ENCODE measurements around the gene FITM1.

FITM1 gene, protein sequence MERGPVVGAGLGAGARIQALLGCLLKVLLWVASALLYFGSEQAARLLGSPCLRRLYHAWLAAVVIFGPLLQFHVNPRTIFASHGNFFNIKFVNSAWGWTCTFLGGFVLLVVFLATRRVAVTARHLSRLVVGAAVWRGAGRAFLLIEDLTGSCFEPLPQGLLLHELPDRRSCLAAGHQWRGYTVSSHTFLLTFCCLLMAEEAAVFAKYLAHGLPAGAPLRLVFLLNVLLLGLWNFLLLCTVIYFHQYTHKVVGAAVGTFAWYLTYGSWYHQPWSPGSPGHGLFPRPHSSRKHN

DNA sequence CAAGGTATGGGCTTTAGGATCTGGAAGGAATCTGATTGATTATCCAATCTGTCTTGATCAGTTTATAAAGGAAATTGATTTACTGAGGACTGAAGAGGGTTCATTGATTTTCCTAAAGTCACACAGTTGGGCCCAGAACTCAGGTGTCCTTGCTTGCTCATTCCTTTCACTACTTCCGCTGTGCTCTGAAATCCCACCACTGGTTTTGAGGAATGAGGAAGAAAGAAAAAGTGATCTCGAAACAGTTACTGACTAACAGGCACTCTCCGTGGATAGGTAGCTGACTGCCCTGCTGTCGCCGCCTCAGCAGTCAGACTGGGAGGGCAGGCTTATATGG lies at the start of gene FITM1:
Gene FITM1, plus strand, starts transcription at position 280 of the 337 bp plus-strand sequence. CDS start 905 bp downstream, outside the sequence.
- CTCF ChIA-PET = interaction anchor here (9.1 kb wide), 1 partner anchor 13 kb away, joined by 58 read pairs; the partner anchor contains the start of genes DCAF11 and NRL
- TF ChIP-seq, protein P1, sequence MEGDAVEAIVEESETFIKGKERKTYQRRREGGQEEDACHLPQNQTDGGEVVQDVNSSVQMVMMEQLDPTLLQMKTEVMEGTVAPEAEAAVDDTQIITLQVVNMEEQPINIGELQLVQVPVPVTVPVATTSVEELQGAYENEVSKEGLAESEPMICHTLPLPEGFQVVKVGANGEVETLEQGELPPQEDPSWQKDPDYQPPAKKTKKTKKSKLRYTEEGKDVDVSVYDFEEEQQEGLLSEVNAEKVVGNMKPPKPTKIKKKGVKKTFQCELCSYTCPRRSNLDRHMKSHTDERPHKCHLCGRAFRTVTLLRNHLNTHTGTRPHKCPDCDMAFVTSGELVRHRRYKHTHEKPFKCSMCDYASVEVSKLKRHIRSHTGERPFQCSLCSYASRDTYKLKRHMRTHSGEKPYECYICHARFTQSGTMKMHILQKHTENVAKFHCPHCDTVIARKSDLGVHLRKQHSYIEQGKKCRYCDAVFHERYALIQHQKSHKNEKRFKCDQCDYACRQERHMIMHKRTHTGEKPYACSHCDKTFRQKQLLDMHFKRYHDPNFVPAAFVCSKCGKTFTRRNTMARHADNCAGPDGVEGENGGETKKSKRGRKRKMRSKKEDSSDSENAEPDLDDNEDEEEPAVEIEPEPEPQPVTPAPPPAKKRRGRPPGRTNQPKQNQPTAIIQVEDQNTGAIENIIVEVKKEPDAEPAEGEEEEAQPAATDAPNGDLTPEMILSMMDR (IDR thresholded peaks at IDR 0.05; ENCODE audit: control extremely low read depth, extremely low read depth, low read depth, missing control alignments) = no peak
- POLR2A ChIA-PET = interaction anchor here (1.5 kb wide), 1 partner anchor 16 kb away, joined by 3 read pairs; the partner anchor contains the start of genes DCAF11 and NRL
- no peak for DNase-seq (ENCODE audit: extremely low spot score)

DNA sequence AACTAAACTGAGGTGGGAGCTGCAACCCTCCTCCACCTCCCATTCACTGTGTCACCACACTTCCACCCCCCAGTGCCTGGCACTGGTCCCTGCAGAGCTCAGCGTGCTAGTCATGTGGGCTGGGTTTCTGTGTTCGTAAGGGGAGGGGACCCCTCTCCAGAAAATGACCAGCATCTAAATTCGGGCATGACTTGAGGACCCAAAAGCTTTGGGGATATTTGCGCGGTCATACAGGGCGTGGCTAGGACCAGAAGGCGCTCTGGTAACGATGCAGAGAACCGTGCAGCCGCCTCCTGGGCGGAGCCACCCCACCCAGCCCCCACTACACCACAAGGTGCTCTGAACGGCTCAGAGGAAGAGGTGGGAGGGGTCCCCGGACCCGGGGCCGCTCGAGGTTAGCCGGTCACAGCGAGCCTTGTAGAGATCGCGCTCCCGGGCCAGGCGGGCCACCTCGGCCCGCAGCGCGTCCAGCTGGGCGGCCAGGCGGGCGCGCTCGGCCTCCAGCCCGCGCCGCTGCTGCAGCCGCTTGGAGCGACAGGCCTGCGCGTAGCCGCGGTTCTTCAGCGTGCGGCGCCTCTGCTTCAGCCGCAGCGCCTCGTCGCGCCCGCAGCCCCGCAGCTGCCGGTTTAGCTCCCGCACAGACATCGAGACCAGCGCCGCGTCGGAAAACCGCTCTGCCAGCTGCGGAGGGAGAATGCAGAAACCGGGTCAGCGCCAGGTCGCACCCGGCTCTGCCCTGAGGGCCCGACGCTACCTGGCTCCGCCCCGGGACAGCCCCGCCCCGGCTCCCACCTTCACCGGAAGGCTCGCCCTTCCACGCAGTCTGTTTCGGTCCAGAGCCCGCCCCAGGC lies 49.3 kb upstream of the FITM1 start:
- DNase-seq (ENCODE audit: extremely low spot score) = peak; percentile 86
- CTCF ChIA-PET = interaction anchor here (1.0 to 8.5 kb wide), 14 partner anchors 9 to 492 kb away, joined by 3 to 100 read pairs (median 4); partner anchors contain the start of genes CIDEB, CPNE6, DCAF11 and IRF9

DNA sequence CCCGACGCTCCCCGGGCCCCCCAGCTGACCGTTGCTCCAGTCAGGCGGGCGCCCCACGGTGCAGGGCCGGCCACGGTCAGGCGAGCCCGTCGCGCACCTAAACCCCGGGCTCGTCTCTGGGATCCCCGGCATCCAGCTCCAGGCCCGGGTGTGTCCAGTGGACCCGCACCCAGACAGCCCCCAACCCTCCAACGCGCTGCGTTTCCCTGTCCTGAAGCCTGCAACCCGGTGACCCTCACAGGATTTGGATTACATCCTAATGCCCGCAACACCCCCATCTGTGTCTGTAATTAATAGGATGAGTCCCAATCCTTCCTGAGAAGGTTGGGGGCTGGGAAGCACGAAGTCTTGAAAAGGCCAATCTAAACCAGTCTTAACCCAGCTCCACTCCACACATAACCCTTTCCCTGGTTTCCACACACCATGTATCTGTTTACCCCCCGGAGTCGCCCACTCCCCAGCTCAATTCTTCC lies 48.7 kb upstream of the FITM1 start:
- ChIA-PET CTCF (interaction anchor here (1.0 to 8.5 kb wide), 10 partner anchors 9 to 493 kb away, joined by 3 to 100 read pairs (median 6); partner anchors contain the start of genes CPNE6, IRF9 and PCK2), POLR2A (no interaction called here)

More for the DNA sequence above, 49.3 kb upstream of the FITM1 start:
- TF ChIP-seq, protein P1 (IDR thresholded peaks at IDR 0.05; ENCODE audit: control extremely low read depth, extremely low read depth, low read depth, missing control alignments) = no peak
- POLR2A ChIA-PET = interaction anchor here (0.7 to 0.9 kb wide), 2 partner anchors 11 to 33 kb away, joined by 3 read pairs; partner anchors contain the start of gene DCAF11

DNA sequence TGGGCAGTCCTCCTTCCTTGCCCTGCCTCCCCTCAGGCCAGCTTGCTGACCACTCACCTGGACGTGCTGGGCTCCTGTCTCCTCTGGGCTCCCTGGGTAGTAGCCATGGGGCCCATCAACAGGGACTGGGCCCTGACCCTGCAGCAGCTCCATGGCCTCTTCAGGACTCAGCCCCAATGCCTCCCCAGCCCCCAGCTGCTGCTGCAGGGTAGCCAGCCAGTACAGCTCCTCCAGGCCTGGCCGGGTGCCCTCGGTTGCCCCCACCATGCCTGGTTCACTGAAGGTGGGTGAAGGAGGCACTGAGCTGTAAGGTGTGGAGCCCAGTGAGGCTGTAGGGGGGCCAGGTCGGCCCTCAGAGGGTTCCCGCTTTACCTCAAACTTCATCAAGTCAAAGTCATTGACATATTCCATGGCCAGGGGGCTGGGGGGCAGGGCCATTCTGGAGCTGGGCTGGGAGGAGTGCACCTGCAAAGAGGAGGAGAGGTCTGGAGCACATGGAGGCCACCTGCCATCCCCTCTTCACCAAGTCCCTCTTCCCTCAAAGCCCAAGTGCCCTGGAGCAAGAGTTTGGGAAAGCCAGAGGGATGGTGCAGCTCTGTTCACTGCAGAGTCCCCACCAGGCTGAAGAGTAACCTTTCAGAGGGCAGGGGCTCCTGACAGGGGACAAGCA lies 47.9 kb upstream of the FITM1 start:
- TF ChIP-seq, protein P1 (IDR thresholded peaks at IDR 0.05; ENCODE audit: control extremely low read depth, extremely low read depth, low read depth, missing control alignments) = no peak
- ChIA-PET CTCF (interaction anchor here (0.8 to 8.5 kb wide), 8 partner anchors 10 to 249 kb away, joined by 3 to 100 read pairs (median 6); partner anchors contain the start of genes CPNE6 and PCK2), POLR2A (no interaction called here)
- no peak for DNase-seq (ENCODE audit: extremely low spot score)

More for the DNA sequence above, 48.7 kb upstream of the FITM1 start:
- DNase-seq (ENCODE audit: extremely low spot score) = no peak
- TF ChIP-seq, protein P1 (IDR thresholded peaks at IDR 0.05; ENCODE audit: control extremely low read depth, extremely low read depth, low read depth, missing control alignments) = no peak

DNA sequence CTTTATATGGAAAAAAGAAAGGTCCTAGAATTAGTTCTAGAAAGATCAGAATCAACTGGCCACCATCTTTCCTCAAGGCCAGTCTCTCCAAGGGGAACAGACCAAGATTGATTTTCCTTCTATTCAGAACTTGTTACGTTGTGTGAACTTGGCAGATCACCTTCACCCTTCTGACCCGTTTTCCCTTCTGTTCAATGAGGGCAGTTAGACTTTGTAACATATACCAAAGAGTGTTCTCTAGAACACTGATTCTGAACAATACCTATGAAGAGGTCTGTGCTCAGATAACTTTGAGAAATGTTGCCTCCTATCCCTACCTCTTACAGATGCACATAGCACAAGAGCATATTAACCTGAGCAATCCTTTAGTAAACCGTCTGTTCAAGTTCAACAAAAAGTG lies 47.0 kb upstream of the FITM1 start:
- ChIA-PET CTCF (interaction anchor here (1.3 to 8.5 kb wide), 3 partner anchors 24 to 248 kb away, joined by 4 to 100 read pairs (median 32); no protein-coding TSS in a partner anchor), POLR2A (no interaction called here)
- TF ChIP-seq, protein P1 (IDR thresholded peaks at IDR 0.05; ENCODE audit: control extremely low read depth, extremely low read depth, low read depth, missing control alignments) = no peak
- DNase-seq (ENCODE audit: extremely low spot score) = no peak
